ENCODE measurements around the gene FSTL1.

Gene FSTL1

DNA sequence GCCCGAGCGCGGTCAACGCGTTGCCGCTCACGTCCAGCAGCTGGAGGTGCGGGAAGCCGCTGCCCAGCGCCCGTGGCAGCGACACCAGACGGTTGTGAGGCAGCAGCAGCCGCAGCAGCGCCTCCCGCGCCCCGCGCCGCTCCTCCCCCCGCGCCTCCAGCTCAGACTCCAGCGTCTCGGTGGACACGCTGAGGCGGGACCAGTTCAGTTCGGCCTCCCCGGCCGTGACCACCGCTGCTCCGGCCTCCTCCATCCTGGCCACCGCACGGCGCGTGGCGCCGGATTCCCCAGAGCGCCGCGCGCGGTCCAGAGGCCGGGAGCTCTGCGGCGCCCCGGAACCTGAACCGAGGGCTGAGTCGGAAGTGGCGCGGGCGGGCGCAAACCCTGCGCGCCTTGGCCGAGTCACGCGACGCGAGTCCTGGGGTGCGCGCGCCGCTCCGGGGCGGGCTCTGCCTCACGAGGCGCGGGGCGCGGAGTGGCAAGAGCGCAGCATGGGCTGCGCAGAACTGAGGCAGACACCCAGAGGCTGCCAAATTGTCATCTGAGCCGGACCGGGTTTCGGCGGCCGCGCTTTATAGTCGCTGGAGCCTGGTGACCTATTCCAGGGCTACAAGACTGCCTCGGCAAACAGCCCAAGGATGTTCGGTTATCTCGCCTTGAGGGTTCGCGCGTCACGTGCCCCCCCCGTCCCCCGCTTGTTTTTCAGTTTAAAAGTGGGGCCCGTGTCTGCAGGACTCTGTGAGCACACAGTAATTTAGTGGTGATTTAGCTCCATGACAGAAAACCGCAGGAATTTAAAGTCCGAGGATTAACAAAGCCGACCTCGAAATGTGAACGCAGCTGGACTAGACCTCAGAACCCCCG lies 101.6 kb downstream of the FSTL1 start, which contains the start of gene LRRC58:
Gene LRRC58, minus strand, starts transcription at position 364 of the 864 bp plus-strand sequence. Its CDS starts 111 bp downstream, at position 253.
- DNase-seq: peak; percentile 96

DNA sequence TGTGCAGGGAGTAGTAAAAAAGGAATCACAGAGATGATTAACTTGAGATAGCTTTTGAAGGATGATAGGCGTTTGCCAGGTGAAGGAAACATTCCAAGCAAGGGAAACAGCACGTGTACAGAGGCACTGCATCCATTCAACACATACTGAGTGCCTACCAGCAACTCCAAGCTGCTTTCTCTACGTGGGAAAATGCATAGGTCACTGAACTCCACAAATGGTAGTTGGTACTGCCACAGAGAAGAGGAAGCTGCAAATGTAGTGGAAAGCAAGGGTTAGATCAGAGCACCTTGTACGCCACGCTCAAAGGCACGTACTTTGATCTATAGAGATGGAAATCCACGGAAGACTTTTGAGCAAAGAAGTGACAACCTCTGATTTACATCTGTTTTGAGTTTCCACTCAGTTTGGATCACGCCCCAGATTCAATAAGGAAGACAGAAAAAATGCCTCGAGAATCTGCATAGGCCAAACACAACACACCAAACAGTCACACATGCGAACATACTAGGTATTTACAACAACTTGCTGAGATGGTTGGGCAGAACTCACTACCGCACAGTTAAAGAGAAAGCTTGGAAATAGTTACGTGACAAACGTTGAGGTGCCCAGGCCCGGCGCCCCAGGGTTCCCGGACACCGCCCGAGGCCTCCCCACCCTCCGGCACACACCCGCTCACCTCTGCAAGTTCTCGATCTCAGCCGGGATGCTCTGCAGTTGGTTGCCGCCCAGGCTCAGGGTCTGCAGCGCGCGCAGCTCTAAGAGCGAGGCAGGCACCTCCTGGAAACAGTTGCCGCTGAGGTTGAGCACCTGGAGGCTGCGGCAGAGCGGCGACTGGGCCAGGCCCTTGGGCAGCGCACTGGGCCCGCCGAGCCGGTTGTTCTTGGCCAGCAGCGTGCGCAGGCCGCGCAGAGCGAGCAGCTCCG lies 102.5 kb downstream of the FSTL1 start:
- DNase-seq: peak; percentile 84

GRCh38 chr3:120344349-120344748 lies 106.4 kb downstream of the FSTL1 start:
- no peak for DNase-seq

Measured in activated effector memory CD4-positive, alpha-beta T cell treated with anti-CD3 and anti-CD28 coated beads, Interleukin-2, amount 50 U/mL, for 16 hours (primary cell).